Keratinocyte (primary cell): Measurements from ENCODE around the gene POMT2. TPM values are rescaled to one million over a fixed set of nuclear protein-coding genes. Genes with fewer than 3 reads are reported as not detected.
A peak's percentile ranks its signal among the peaks of the same experiment; 100 is the strongest.
"Not testable (repeated sequence)": the region's sequence is repeated elsewhere in the genome, so short reads cannot be mapped to it uniquely, and the experiment has no call there.

Experiments used
- DNase-seq: peaks from one replicate; pipeline ENCODE4 v3.0.0-alpha.2; 2011; ENCODE audit warnings: low read depth, missing footprints, low spot score
- FAIRE-seq: peaks from 2 replicates; lab custom pipeline; 2011; peaks lifted over from hg19 to GRCh38; lab: Jason Lieb, UNC
- H2AFZ ChIP-seq: 2 replicates; pipeline ENCODE4 v1.6.0; 2012; ENCODE audit warnings: low read length, control low read depth, inconsistent platforms; ENCODE audit not compliant: control insufficient read depth
- H3K27ac ChIP-seq: 2 replicates; pipeline ENCODE4 v1.5.1; 2011; ENCODE audit warnings: low read length; ENCODE audit not compliant: control insufficient read depth, insufficient read depth
- H3K27me3 ChIP-seq: 3 replicates; pipeline ENCODE4 v1.6.0; 2011; ENCODE audit warnings: low read length; ENCODE audit not compliant: control insufficient read depth, insufficient read depth; ENCODE audit errors: extremely low read depth
- H3K36me3 ChIP-seq, 2 experiments: 2 replicates in 1 of 2; 3 replicates in 1 of 2; pipeline ENCODE4 v1.5.1; 2011; ENCODE audit warnings: low read length in 2 of 2, mild to moderate bottlenecking in 1 of 2; ENCODE audit not compliant: control insufficient read depth in 2 of 2, insufficient read depth in 2 of 2; ENCODE audit errors: extremely low read depth in 1 of 2
- H3K4me1 ChIP-seq: 3 replicates; pipeline ENCODE4 v1.5.1; 2011; ENCODE audit warnings: low read length; ENCODE audit not compliant: control insufficient read depth, insufficient read depth; ENCODE audit errors: extremely low read depth
- H3K4me2 ChIP-seq: 3 replicates; pipeline ENCODE4 v1.6.0; 2011; ENCODE audit warnings: low read depth, low read length; ENCODE audit not compliant: control insufficient read depth, insufficient read depth; ENCODE audit errors: extremely low read depth
- H3K4me3 ChIP-seq, 3 experiments: fragments of 200-600 bp in 1 of 3; sonication (generic) in 1 of 3; 2 replicates in 2 of 3; 3 replicates in 1 of 3; pipeline ENCODE4 v1.5.1; 2011 to 2016; ENCODE audit warnings: low read length in 3 of 3, mild to moderate bottlenecking in 3 of 3, control low read depth in 2 of 3, inconsistent platforms in 1 of 3, low read depth in 1 of 3, mixed read lengths in 1 of 3, mixed run types in 1 of 3, moderate library complexity in 1 of 3; ENCODE audit not compliant: control insufficient read depth in 2 of 3, insufficient read depth in 2 of 3; ENCODE audit errors: extremely low read depth in 1 of 3
- H3K79me2 ChIP-seq: 2 replicates; pipeline ENCODE4 v1.6.0; 2012; ENCODE audit warnings: low read length; ENCODE audit not compliant: control insufficient read depth, insufficient read depth
- H3K9ac ChIP-seq: 3 replicates; pipeline ENCODE4 v1.6.0; 2011; ENCODE audit warnings: low read length; ENCODE audit not compliant: control insufficient read depth, insufficient read depth; ENCODE audit errors: extremely low read depth
- H3K9me1 ChIP-seq: 3 replicates; pipeline ENCODE4 v1.6.0; 2011; ENCODE audit warnings: low read length; ENCODE audit not compliant: control insufficient read depth, insufficient read depth; ENCODE audit errors: extremely low read depth
- H3K9me3 ChIP-seq: 2 replicates; pipeline ENCODE4 v1.5.1; 2012; ENCODE audit warnings: low read depth, low read length; ENCODE audit not compliant: control insufficient read depth
- H4K20me1 ChIP-seq: 3 replicates; pipeline ENCODE4 v1.6.0; 2011; ENCODE audit warnings: low read length; ENCODE audit not compliant: control insufficient read depth, insufficient read depth; ENCODE audit errors: extremely low read depth
- CTCF ChIP-seq, 3 experiments: IDR thresholded peaks in 1 of 3; conservative IDR thresholded peaks in 1 of 3; optimal IDR thresholded peaks in 1 of 3; 2 replicates in 2 of 3; 3 replicates in 1 of 3; pipeline versions ENCODE3 to v1.5.1; 2011; ENCODE audit warnings: low read length in 3 of 3, mild to moderate bottlenecking in 3 of 3, moderate library complexity in 2 of 3, control low read depth in 1 of 3, inconsistent platforms in 1 of 3; ENCODE audit not compliant: insufficient read depth in 2 of 3; ENCODE audit errors: extremely low read depth in 1 of 3
- EZH2 ChIP-seq: IDR thresholded peaks from one replicate; pipeline ENCODE4 v1.6.1; 2012; ENCODE audit warnings: inconsistent platforms, mild to moderate bottlenecking, low read length, moderate library complexity
- dilution Hi-C: fragments of 300-500 bp; cut with MboI; formaldehyde crosslinking; loops from one replicate; pipeline ENCODE4 v1.7.0; 2020; ENCODE audit warnings: low sequenced_read_pairs; ENCODE audit not compliant: extremely low pct_ligation_motif_present
- polyA plus RNA-seq, 5 experiments: library from polyadenylated mRNA; depleted of rRNA in 3 of 5; stranded (reverse) in 3 of 5; stranded (forward) in 1 of 5; unstranded in 1 of 5; fragments of >200 nt; gene quantifications; 1 replicate in 1 of 5; 2 replicates in 3 of 5; 3 replicates in 1 of 5; pipeline versions ENCODE4 v1.2.1 to v1.2.3, GENCODE V29; 2011 to 2012; ENCODE audit warnings: missing spikeins in 2 of 5, low read depth in 1 of 5, low replicate concordance in 1 of 5

Gene POMT2
- polyA plus RNA-seq, 1 donor (not counting 4 experiments of a cell fraction or from before 2014, with no cell fraction given) = 21.1 TPM

GRCh38 chr14:77322250-77322902 is 1.7 kb upstream of the POMT2 start:
- Histone ChIP-seq H3K4me3 (peak overlapping the region in 2 of 3 experiments; percentile 84 to 86), H3K79me2 (peaks cover 24% of the 10 kb centered on the region), H3K4me1 (peaks cover 17% of the 10 kb centered on the region), H2AFZ (peak overlapping the region; percentile 89), H3K9me1 (no peaks in the 10 kb centered on the region), H3K9me3 (no peaks in the 10 kb centered on the region), H3K9ac (peak overlapping the region; percentile 92), H3K4me2 (peak overlapping the region; percentile 95), H3K27ac (peak overlapping the region; percentile 94), H3K27me3 (no peaks in the 10 kb centered on the region), H3K36me3 (no peaks in the 10 kb centered on the region), H4K20me1 (no peaks in the 10 kb centered on the region)
- TF ChIP-seq CTCF (optimal IDR thresholded peaks at IDR 0.05 in 1 of 3, IDR thresholded peaks at IDR 0.05 in 1 of 3, conservative IDR thresholded peaks at IDR 0.05 in 1 of 3; ENCODE audit: extremely low read depth in 1 of 3, insufficient read depth in 2 of 3, low read length in 3 of 3) = no peak
- no peak for TF ChIP-seq EZH2
- DNase-seq (no peak), FAIRE-seq (peak; percentile 9)
- dilution Hi-C loops = no loop called here

- Histone ChIP-seq H3K27ac (no peak overlapping the region), H4K20me1 (no peaks in the 10 kb centered on the region), H3K9ac (peak overlapping the region; percentile 92), H3K9me1 (no peaks in the 10 kb centered on the region), H2AFZ (no peak overlapping the region), H3K4me1 (peaks cover 28% of the 10 kb centered on the region), H3K79me2 (peaks cover 40% of the 10 kb centered on the region), H3K4me2 (peak overlapping the region; percentile 89), H3K9me3 (no peaks in the 10 kb centered on the region), H3K27me3 (no peaks in the 10 kb centered on the region), H3K36me3 (peaks cover 0 to 4% of the 10 kb centered on the region in 2 experiments), H3K4me3 (peak overlapping the region in 2 of 3 experiments; percentile 76 to 86)
- FAIRE-seq = no peak
- DNase-seq = no peak
- dilution Hi-C loops = no loop called here
- TF ChIP-seq CTCF (optimal IDR thresholded peaks at IDR 0.05 in 1 of 3, IDR thresholded peaks at IDR 0.05 in 1 of 3, conservative IDR thresholded peaks at IDR 0.05 in 1 of 3; ENCODE audit: extremely low read depth in 1 of 3, insufficient read depth in 2 of 3, low read length in 3 of 3) (no peak), EZH2 (no peak)
Measured at GRCh38 chr14:77319422-77319821, 1.3 kb downstream of the POMT2 start.

GRCh38 chr14:77318756-77319155 is 1.9 kb downstream of the POMT2 start:
- H3K9me1 ChIP-seq, H3K9ac ChIP-seq, H3K27me3 ChIP-seq, FAIRE-seq, H3K4me3 ChIP-seq, H3K27ac ChIP-seq, H3K9me3 ChIP-seq, H3K4me2 ChIP-seq, H2AFZ ChIP-seq, H3K36me3 ChIP-seq, dilution Hi-C loops, DNase-seq, H4K20me1 ChIP-seq: not testable (repeated sequence)
- Histone ChIP-seq H3K4me1 (peaks cover 34% of the 10 kb centered on the region), H3K79me2 (peaks cover 40% of the 10 kb centered on the region)
